Peyer's patch (tissue), 4 donors: ENCODE results near the gene CWC25. TPM values are rescaled to one million over a fixed set of nuclear protein-coding genes. Genes with fewer than 3 reads are reported as not detected.
A peak's percentile ranks its signal among the peaks of the same experiment; 100 is the strongest.

Experiments used
- DNase-seq, 3 donors: peaks; one replicate each; pipeline ENCODE4 v3.0.0-alpha.2; 2017 to 2019
- H3K27ac ChIP-seq, 4 donors: fragments of 200-600 bp; sonication (generic); one replicate each; pipeline ENCODE4 v1.5.1; 2016 to 2019
- H3K27me3 ChIP-seq, 2 donors: fragments of 200-600 bp; sonication (generic); one replicate each; pipeline ENCODE4 v1.5.1; 2019
- H3K36me3 ChIP-seq, 3 donors: fragments of 200-600 bp; sonication (generic); one replicate each; pipeline ENCODE4 v1.5.1; 2016 to 2019
- H3K4me1 ChIP-seq, 4 donors: fragments of 200-600 bp; sonication (generic); one replicate each; pipeline ENCODE4 v1.5.1; 2016 to 2019
- H3K4me3 ChIP-seq, 4 donors: fragments of 200-600 bp; sonication (generic); 1 replicate in 3 of 4; 2 replicates in 1 of 4; pipeline ENCODE4 v1.5.1; 2016 to 2019; ENCODE audit warnings: mild to moderate bottlenecking in 1 of 4
- H3K9me3 ChIP-seq, 4 donors: fragments of 200-600 bp; sonication (generic); one replicate each; pipeline ENCODE4 v1.5.1; 2016 to 2019; ENCODE audit warnings: mild to moderate bottlenecking in 1 of 4
- CTCF ChIP-seq, 6 experiments: fragments of 450-650 bp in 4 of 6; fragments of 200-600 bp in 2 of 6; sonication (generic) in 1 of 6; IDR thresholded peaks; one replicate each; pipeline ENCODE4 v1.5.1; 2017 to 2019; ENCODE audit warnings: antibody characterized with exemption in 6 of 6, mild to moderate bottlenecking in 3 of 6, moderate library complexity in 1 of 6
- POLR2A ChIP-seq, 2 donors: fragments of 450-650 bp; IDR thresholded peaks; one replicate each; pipeline ENCODE4 v1.5.1; 2017; ENCODE audit warnings: antibody characterized with exemption in 2 of 2, mild to moderate bottlenecking in 2 of 2, moderate library complexity in 2 of 2
- small RNA-seq, 2 donors: library from RNA; depleted of rRNA; stranded (forward); fragments of <200 nt; gene quantifications; one replicate each; pipeline ENCODE3, GENCODE V24; 2016
- total RNA-seq, 4 donors: library from RNA; depleted of rRNA; stranded (reverse); fragments of >200 nt; gene quantifications; one replicate each; pipeline ENCODE4 v1.1.0, GENCODE V29; 2016

Gene CWC25
- total RNA-seq, 4 donors from 2014 or later, result 49.4 to 106 (median 56.5) TPM

- DNase-seq, result peak; percentile 96 to 100 (median 99)
- Histone ChIP-seq H3K36me3 (peaks cover 0 to 24% (median 0%) of the 10 kb centered on the region in 3 donors), H3K27me3 (no peaks in the 10 kb centered on the region), H3K4me3 (peak within 1 kb of the TSS; percentile 72 to 99 (median 86)), H3K27ac (peak within 1 kb of the TSS; percentile 82 to 92 (median 88)), H3K9me3 (no peaks in the 10 kb centered on the region), H3K4me1 (peaks cover 0 to 37% (median 25%) of the 10 kb centered on the region in 4 donors)
- TF ChIP-seq CTCF (IDR thresholded peaks at IDR 0.05) (no peak), POLR2A (IDR thresholded peaks at IDR 0.05) (peak; percentile 49 to 54)
Observed at GRCh38 chr17:38752308-38753070, 72.6 kb downstream of the CWC25 start, which contains the start of gene PSMB3. PSMB3 (plus strand) TSS chr17:38752741; CDS start chr17:38752827, 86 bp downstream.

GRCh38 chr17:38751808-38752307 is 73.3 kb downstream of the CWC25 start:
- DNase-seq, result peak; percentile 82 to 93 (median 90)
- H3K4me1 ChIP-seq, result peaks cover 1 to 42% (median 31%) of the 10 kb centered on the region in 4 donors
- H3K9me3 ChIP-seq, result no peaks in the 10 kb centered on the region
- peak overlapping the region; percentile 72 to 99 (median 86) for H3K4me3 ChIP-seq
- peak overlapping the region; percentile 78 to 92 (median 86) for H3K27ac ChIP-seq
- no peaks in the 10 kb centered on the region for H3K27me3 ChIP-seq
- TF ChIP-seq CTCF (IDR thresholded peaks at IDR 0.05), result no peak
- H3K36me3 ChIP-seq, result peaks cover 0 to 19% (median 0%) of the 10 kb centered on the region in 3 donors

GRCh38 chr17:38751144-38751807 is 73.8 kb downstream of the CWC25 start:
- TF ChIP-seq CTCF (IDR thresholded peaks at IDR 0.05) (no peak), POLR2A (IDR thresholded peaks at IDR 0.05) (no peak)
- Histone ChIP-seq H3K27ac (peak overlapping the region; percentile 78 to 91 (median 85)), H3K4me1 (peaks cover 3 to 48% (median 36%) of the 10 kb centered on the region in 4 donors), H3K27me3 (no peaks in the 10 kb centered on the region), H3K4me3 (peak overlapping the region; percentile 83 to 99 (median 86)), H3K36me3 (peaks cover 0 to 15% (median 0%) of the 10 kb centered on the region in 3 donors), H3K9me3 (no peaks in the 10 kb centered on the region)
- no peak for DNase-seq

Small RNAs within 50 kb of the gene (small RNA-seq; reads per million reads assigned to genes)
- gene MIR4727, result 0 reads per million in 2 donors
- 0 reads per million in 2 donors for gene RNU6-866P
- gene SNORA21, result 0 reads per million in 2 donors
- gene SNORA21B, result 0 reads per million in 2 donors

Other genes with a start within 250 kb of the CWC25 start
- gene SRCIN1, start 219.4 kb downstream of the CWC25 start, total RNA-seq, result 10 to 100 TPM in 1 of 4 donors, 1 to 10 TPM in 3; 3.2 to 10.6 (median 8.4) TPM
- 1 to 10 TPM in 1 of 4 donors, under 1 TPM in 1, not detected in 2; 0.54 to 3.3 TPM for gene EPOP, start 150.4 kb downstream of the CWC25 start, total RNA-seq
- gene MLLT6, start 120.0 kb downstream of the CWC25 start, total RNA-seq, result 100 to 1,000 TPM in 3 of 4 donors, 10 to 100 TPM in 1; 69.2 to 297 (median 190) TPM
- 10 to 100 TPM; 10.7 to 55.0 (median 43.2) TPM for gene CISD3, start 95.0 kb downstream of the CWC25 start, total RNA-seq
- 10 to 100 TPM in 2 of 4 donors, 1 to 10 TPM in 2; 8.3 to 41.9 (median 14.5) TPM for gene PCGF2, start 77.0 kb downstream of the CWC25 start, total RNA-seq
- 100 to 1,000 TPM; 106 to 165 (median 109) TPM for gene PSMB3, start 72.6 kb downstream of the CWC25 start, total RNA-seq
- 10 to 100 TPM; 16.7 to 61.9 (median 22.8) TPM for gene PIP4K2B, start 25.8 kb downstream of the CWC25 start, total RNA-seq
- 1,000 to 10,000 TPM in 1 of 4 donors, 100 to 1,000 TPM in 3; 347 to 1,233 (median 540) TPM for gene RPL23, start 28.4 kb upstream of the CWC25 start, total RNA-seq
- 100 to 1,000 TPM; 166 to 654 (median 590) TPM for gene LASP1, start 44.7 kb upstream of the CWC25 start, total RNA-seq
- not detected for gene FBXO47, start 142.1 kb upstream of the CWC25 start, total RNA-seq